Suprapubic skin (tissue), 4 donors: Measurements from ENCODE around the gene MOCOS. TPM values are rescaled to one million over a fixed set of nuclear protein-coding genes. Genes with fewer than 3 reads are reported as not detected.

Experiments
- DNase-seq, 2 donors: peaks; one replicate each; pipeline ENCODE4 v3.0.0-alpha.2; 2019; ENCODE audit warnings: low spot score in 2 of 2
- H3K27ac ChIP-seq: fragments of 200-600 bp; sonication (generic); one replicate; pipeline ENCODE4 v1.5.1; 2019
- H3K27me3 ChIP-seq: fragments of 200-600 bp; sonication (generic); one replicate; pipeline ENCODE4 v1.5.1; 2019
- H3K36me3 ChIP-seq: fragments of 200-600 bp; sonication (generic); one replicate; pipeline ENCODE4 v1.5.1; 2019
- H3K4me1 ChIP-seq: fragments of 200-600 bp; sonication (generic); one replicate; pipeline ENCODE4 v1.5.1; 2019
- H3K4me3 ChIP-seq: fragments of 200-600 bp; sonication (generic); one replicate; pipeline ENCODE4 v1.5.1; 2019; ENCODE audit warnings: mild to moderate bottlenecking
- H3K9me3 ChIP-seq: fragments of 200-600 bp; sonication (generic); one replicate; pipeline ENCODE4 v1.5.1; 2019
- EP300 ChIP-seq: sonication (generic); formaldehyde crosslinking; IDR thresholded peaks from one replicate; pipeline ENCODE4 v1.6.1; 2017; ENCODE audit warnings: antibody characterized with exemption
- POLR2A ChIP-seq, 2 donors: fragments of 450-650 bp; IDR thresholded peaks; one replicate each; pipeline ENCODE4 v1.6.1; 2017; ENCODE audit warnings: antibody characterized with exemption in 2 of 2, mild to moderate bottlenecking in 2 of 2, moderate library complexity in 2 of 2
- POLR2AphosphoS5 ChIP-seq, 3 donors: sonication (generic); formaldehyde crosslinking; IDR thresholded peaks; one replicate each; pipeline ENCODE4 v1.6.1; 2017; ENCODE audit warnings: antibody characterized with exemption in 3 of 3
- WGBS: methylation state at CpG from one replicate; pipeline ENCODE4 v1.1.5; 2018; 5-methylcytosine and 5-hydroxymethylcytosine counted together
- total RNA-seq, 4 donors: library from RNA; depleted of rRNA; stranded (reverse); fragments of >200 nt; gene quantifications; one replicate each; pipeline ENCODE4 v1.1.0, GENCODE V29; 2016
- TF ChIP-seq, protein P1 (sequence below), 2 donors: fragments of 200-600 bp in 1 of 2; fragments of 450-650 bp in 1 of 2; sonication (generic) in 1 of 2; IDR thresholded peaks; one replicate each; pipeline ENCODE4 v1.5.1; 2016 to 2019; ENCODE audit warnings: antibody characterized with exemption in 2 of 2, mild to moderate bottlenecking in 1 of 2, moderate library complexity in 1 of 2

Gene MOCOS
- total RNA-seq, 4 donors from 2014 or later = 4.6 to 9.2 (median 6.4) TPM

DNA sequence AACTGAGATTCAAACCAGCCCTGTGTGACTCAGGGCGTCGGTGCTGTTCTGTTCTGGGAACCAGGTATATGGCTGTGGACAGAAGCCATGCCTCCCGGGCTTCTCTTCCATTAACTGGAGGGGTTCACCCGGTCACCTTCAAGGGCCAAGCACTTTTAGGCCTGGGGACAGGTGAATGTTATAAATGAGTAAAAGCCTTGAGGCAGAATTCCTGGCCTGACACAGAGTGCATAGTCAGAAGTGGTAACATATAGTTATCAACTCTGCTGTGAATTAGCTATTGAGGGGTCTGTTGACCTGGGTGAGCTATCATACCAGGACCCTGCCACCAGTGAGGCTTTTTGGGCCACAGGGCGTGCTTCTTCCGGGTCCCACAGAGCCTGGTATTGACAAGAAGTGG, 112.9 kb downstream of the MOCOS start:
- TF ChIP-seq POLR2AphosphoS5 (IDR thresholded peaks at IDR 0.05) (no peak), EP300 (no peak), POLR2A (IDR thresholded peaks at IDR 0.05) (no peak)
- TF ChIP-seq, protein P1, sequence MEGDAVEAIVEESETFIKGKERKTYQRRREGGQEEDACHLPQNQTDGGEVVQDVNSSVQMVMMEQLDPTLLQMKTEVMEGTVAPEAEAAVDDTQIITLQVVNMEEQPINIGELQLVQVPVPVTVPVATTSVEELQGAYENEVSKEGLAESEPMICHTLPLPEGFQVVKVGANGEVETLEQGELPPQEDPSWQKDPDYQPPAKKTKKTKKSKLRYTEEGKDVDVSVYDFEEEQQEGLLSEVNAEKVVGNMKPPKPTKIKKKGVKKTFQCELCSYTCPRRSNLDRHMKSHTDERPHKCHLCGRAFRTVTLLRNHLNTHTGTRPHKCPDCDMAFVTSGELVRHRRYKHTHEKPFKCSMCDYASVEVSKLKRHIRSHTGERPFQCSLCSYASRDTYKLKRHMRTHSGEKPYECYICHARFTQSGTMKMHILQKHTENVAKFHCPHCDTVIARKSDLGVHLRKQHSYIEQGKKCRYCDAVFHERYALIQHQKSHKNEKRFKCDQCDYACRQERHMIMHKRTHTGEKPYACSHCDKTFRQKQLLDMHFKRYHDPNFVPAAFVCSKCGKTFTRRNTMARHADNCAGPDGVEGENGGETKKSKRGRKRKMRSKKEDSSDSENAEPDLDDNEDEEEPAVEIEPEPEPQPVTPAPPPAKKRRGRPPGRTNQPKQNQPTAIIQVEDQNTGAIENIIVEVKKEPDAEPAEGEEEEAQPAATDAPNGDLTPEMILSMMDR (IDR thresholded peaks at IDR 0.05) = no peak
- 65% methylated on average over 6 of the region's 6 CpGs for WGBS
- Histone ChIP-seq H3K27ac (no peak overlapping the region), H3K9me3 (no peaks in the 10 kb centered on the region), H3K4me1 (peaks cover 24% of the 10 kb centered on the region), H3K4me3 (no peak overlapping the region), H3K36me3 (no peaks in the 10 kb centered on the region), H3K27me3 (peaks cover 23% of the 10 kb centered on the region)
- DNase-seq = no peak

DNA sequence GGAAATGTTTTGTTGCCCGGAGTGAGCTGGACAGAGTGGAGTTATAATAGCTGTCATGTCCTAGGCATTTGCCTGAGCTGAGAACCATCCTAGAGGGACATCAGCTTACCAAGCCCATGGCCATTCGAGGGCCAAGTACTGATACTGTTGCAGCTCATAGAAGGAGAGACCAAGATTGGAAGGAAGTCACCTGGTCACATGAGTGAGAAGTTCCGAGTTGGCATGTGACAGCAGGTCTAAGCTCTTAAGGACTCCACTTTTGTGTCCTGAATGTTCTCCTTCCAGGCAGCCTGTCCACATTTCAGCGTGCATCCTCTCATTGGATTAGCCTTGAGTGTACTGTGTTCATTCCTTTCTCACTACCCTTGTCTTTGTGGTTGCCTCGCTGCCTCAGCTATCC, 114.6 kb downstream of the MOCOS start:
- DNase-seq = no peak
- no peak overlapping the region for H3K27ac ChIP-seq
- 68% methylated on average over 5 of the region's 5 CpGs for WGBS
- peaks cover 16% of the 10 kb centered on the region for H3K4me1 ChIP-seq
- no peak overlapping the region for H3K4me3 ChIP-seq
- no peaks in the 10 kb centered on the region for H3K36me3 ChIP-seq
- H3K9me3 ChIP-seq = no peaks in the 10 kb centered on the region
- H3K27me3 ChIP-seq = peaks cover 32% of the 10 kb centered on the region
- TF ChIP-seq POLR2A (IDR thresholded peaks at IDR 0.05) (no peak), POLR2AphosphoS5 (IDR thresholded peaks at IDR 0.05) (no peak), EP300 (no peak)
- TF ChIP-seq, protein P1 (IDR thresholded peaks at IDR 0.05) = no peak

DNA sequence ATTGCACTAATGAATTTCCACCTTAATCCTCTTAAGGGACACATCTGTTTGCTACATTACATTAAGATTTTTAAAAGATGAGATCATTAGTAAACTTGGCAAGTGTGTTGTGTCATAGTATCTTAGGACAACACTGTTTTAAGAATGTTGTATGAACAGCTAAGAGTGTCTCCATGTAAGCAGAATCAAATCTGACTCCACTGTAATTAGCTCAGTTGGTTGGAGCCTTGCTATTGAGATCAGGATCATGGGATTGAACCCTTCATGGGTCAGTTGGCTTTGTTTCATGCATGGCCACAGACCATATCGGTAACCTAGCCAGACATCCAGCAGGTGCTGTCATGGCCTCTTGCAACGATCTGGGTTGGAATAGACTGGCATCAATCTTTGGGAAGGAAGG, 115.4 kb downstream of the MOCOS start:
- 58% methylated on average over 2 of the region's 2 CpGs for WGBS
- peaks cover 10% of the 10 kb centered on the region for H3K4me1 ChIP-seq
- TF ChIP-seq POLR2AphosphoS5 (IDR thresholded peaks at IDR 0.05) (no peak), EP300 (no peak)
- TF ChIP-seq, protein P1 (IDR thresholded peaks at IDR 0.05) = no peak
- H3K27ac ChIP-seq = no peak overlapping the region
- no peaks in the 10 kb centered on the region for H3K36me3 ChIP-seq
- no peaks in the 10 kb centered on the region for H3K9me3 ChIP-seq
- peaks cover 32% of the 10 kb centered on the region for H3K27me3 ChIP-seq
- no peak overlapping the region for H3K4me3 ChIP-seq
- no peak for DNase-seq

DNA sequence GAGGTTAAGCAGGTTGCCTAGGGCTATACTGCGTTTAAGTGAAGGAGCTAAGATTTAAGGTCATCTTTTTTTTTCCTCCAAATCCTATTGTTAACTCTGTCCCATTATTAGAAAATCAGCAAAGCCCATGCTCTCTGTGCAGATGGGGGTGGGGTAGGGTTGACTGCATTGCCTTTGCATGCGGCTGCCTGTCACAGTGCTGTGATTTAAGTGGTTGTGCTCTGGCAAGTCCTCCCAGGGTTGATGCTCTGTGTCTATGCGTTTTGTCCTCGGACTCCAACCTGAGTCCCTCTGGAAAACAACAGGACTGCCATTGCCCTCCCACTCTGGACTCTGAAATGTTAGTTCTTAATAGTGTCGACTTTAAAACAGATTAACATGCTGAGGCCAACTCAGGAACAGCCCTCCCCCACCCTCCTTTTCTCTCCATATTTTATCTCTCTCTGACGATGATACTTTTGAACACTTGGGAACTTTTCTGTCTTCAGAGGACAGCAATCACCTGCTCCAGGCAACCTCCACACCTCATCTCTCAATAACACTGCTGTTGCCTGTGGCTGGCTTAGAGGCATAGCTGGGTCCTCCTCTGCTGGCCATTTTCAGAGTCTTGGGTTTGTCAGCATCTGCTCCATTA, 116.0 kb downstream of the MOCOS start:
- Histone ChIP-seq H3K27ac (no peak overlapping the region), H3K4me3 (no peak overlapping the region), H3K27me3 (peaks cover 26% of the 10 kb centered on the region), H3K4me1 (peaks cover 4% of the 10 kb centered on the region), H3K36me3 (no peaks in the 10 kb centered on the region), H3K9me3 (no peaks in the 10 kb centered on the region)
- 49% methylated on average over 6 of the region's 6 CpGs for WGBS
- no peak for DNase-seq
- no peak for TF ChIP-seq EP300
- TF ChIP-seq, protein P1 (IDR thresholded peaks at IDR 0.05) = no peak
- TF ChIP-seq POLR2AphosphoS5 (IDR thresholded peaks at IDR 0.05) = no peak
- TF ChIP-seq POLR2A (IDR thresholded peaks at IDR 0.05) = no peak

DNA sequence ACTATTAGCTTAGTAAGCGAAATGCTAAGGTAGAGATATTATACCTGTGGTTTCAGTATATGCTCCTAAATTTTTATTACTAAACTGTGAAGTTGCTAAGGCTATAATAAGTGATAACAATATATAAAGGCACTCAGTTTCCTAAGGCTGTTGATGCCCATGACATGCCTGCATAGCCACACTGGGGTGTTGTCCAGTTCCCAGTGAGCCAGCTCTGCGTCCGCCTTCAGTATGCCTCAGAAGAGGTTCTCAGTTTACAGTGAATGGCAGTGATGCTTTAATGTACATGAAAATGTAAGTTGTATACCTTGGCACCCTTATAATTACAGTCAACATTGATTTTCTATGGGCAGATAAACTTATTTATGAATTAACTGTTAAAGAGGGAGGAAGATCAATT, 117.4 kb downstream of the MOCOS start:
- Histone ChIP-seq H3K27me3 (peaks cover 22% of the 10 kb centered on the region), H3K9me3 (no peaks in the 10 kb centered on the region), H3K4me3 (no peak overlapping the region), H3K36me3 (no peaks in the 10 kb centered on the region), H3K4me1 (peaks cover 2% of the 10 kb centered on the region), H3K27ac (no peak overlapping the region)
- 88% methylated on average over 3 of the region's 3 CpGs for WGBS
- no peak for TF ChIP-seq POLR2AphosphoS5 (IDR thresholded peaks at IDR 0.05)
- TF ChIP-seq EP300 = no peak
- TF ChIP-seq, protein P1 (IDR thresholded peaks at IDR 0.05) = no peak
- TF ChIP-seq POLR2A (IDR thresholded peaks at IDR 0.05) = no peak
- DNase-seq = no peak
